ENCODE results near the gene SP100. TPM values are rescaled to one million over a fixed set of nuclear protein-coding genes. Genes with fewer than 3 reads are reported as not detected.

The SP100 gene
- 153 and 155 TPM in 2 replicates for total RNA-seq

GRCh38 chr2:230416061-230416721 lies at the start of gene SP100:
Gene SP100 (plus strand): TSS chr2:230416201. CDS start chr2:230416297, 96 bp downstream.

Other genes starting within 250 kb of the SP100 start
- gene SP110, start 196.2 kb upstream of the SP100 start, total RNA-seq, result 7.5 and 15.4 TPM in 2 replicates
- 0.19 and 0.40 TPM in 2 replicates for gene SP140, start 190.5 kb upstream of the SP100 start, total RNA-seq
- gene SP140L, start 89.0 kb upstream of the SP100 start, total RNA-seq, result 9.3 and 10.3 TPM in 2 replicates